ENCODE data around the gene CLCN1. TPM values are rescaled to one million over a fixed set of nuclear protein-coding genes. Genes with fewer than 3 reads are reported as not detected.

Gene CLCN1
- total and polyA plus RNA-seq, 10 donors: 0.06 to 0.54 (median 0.08) TPM; not detected in 3

GRCh38 chr7:143354965-143355364 lies 39.1 kb downstream of the CLCN1 start:
- 81 to 97% (median 90%) methylated on average over 8 of the region's 8 CpGs for WGBS, 5 donors
- H3K27me3 ChIP-seq (replicated peaks in 1 of 7): peaks cover 0 to 31% (median 0%) of the 10 kb centered on the region in 7 donors
- DNase-seq: no peak
- H3K4me3 ChIP-seq: no peak overlapping the region
- H3K9me3 ChIP-seq: no peaks in the 10 kb centered on the region
- H3K4me1 ChIP-seq: no peaks in the 10 kb centered on the region
- TF ChIP-seq POLR2AphosphoS5 (IDR thresholded peaks at IDR 0.05): no peak
- no peak for TF ChIP-seq CTCF (IDR thresholded peaks at IDR 0.05 in 8 of 11, conservative IDR thresholded peaks at IDR 0.05 in 3 of 11)
- TF ChIP-seq POLR2A (IDR thresholded peaks at IDR 0.05): no peak
- no peak overlapping the region for H3K27ac ChIP-seq
- intact Hi-C loops (cut with DNase I; ENCODE audit: low total_unique reads): no loop called here
- H3K36me3 ChIP-seq: no peaks in the 10 kb centered on the region

GRCh38 chr7:143355450-143356385 lies 39.8 kb downstream of the CLCN1 start:
- no peak for DNase-seq
- no peak overlapping the region for H3K4me3 ChIP-seq
- H3K4me1 ChIP-seq: no peaks in the 10 kb centered on the region
- H3K9me3 ChIP-seq: no peaks in the 10 kb centered on the region
- H3K27ac ChIP-seq: no peak overlapping the region
- no peaks in the 10 kb centered on the region for H3K36me3 ChIP-seq
- 88 to 94% (median 92%) methylated on average over 16 of the region's 16 CpGs for WGBS, 5 donors
- no peak for TF ChIP-seq POLR2AphosphoS5 (IDR thresholded peaks at IDR 0.05)
- no peak for TF ChIP-seq POLR2A (IDR thresholded peaks at IDR 0.05)
- TF ChIP-seq CTCF (IDR thresholded peaks at IDR 0.05 in 8 of 11, conservative IDR thresholded peaks at IDR 0.05 in 3 of 11): no peak
- peaks cover 0 to 39% (median 0%) of the 10 kb centered on the region in 7 donors for H3K27me3 ChIP-seq (replicated peaks in 1 of 7)
- intact Hi-C loops (cut with DNase I; ENCODE audit: low total_unique reads): no loop called here

- Histone ChIP-seq H3K4me1 (peaks cover 0 to 3% (median under 1%) of the 10 kb centered on the region in 6 donors), H3K4me3 (no peak overlapping the region), H3K9me3 (no peaks in the 10 kb centered on the region), H3K27me3 (replicated peaks in 1 of 7) (peaks cover 0 to 44% (median 4%) of the 10 kb centered on the region in 7 donors), H3K27ac (no peak overlapping the region), H3K36me3 (no peaks in the 10 kb centered on the region)
- 79 to 95% (median 94%) methylated on average over 13 of the region's 13 CpGs for WGBS, 5 donors
- TF ChIP-seq CTCF (IDR thresholded peaks at IDR 0.05 in 8 of 11, conservative IDR thresholded peaks at IDR 0.05 in 3 of 11): no peak
- TF ChIP-seq POLR2A (IDR thresholded peaks at IDR 0.05): no peak
- TF ChIP-seq POLR2AphosphoS5 (IDR thresholded peaks at IDR 0.05): no peak
- no peak for DNase-seq
- intact Hi-C loops (cut with DNase I; ENCODE audit: low total_unique reads): no loop called here
Observed at GRCh38 chr7:143356414-143357050, 40.6 kb downstream of the CLCN1 start.

- H3K4me1 ChIP-seq: peaks cover 0 to 19% (median 14%) of the 10 kb centered on the region in 6 donors
- TF ChIP-seq POLR2AphosphoS5 (IDR thresholded peaks at IDR 0.05) (no peak), CTCF (IDR thresholded peaks at IDR 0.05 in 8 of 11, conservative IDR thresholded peaks at IDR 0.05 in 3 of 11) (no peak), POLR2A (IDR thresholded peaks at IDR 0.05) (no peak)
- H3K27ac ChIP-seq: no peak overlapping the region
- 82 to 92% (median 86%) methylated on average over 12 of the region's 12 CpGs for WGBS, 5 donors
- peaks cover 0 to 65% (median 23%) of the 10 kb centered on the region in 7 donors for H3K27me3 ChIP-seq (replicated peaks in 1 of 7)
- H3K36me3 ChIP-seq: no peaks in the 10 kb centered on the region
- intact Hi-C loops (cut with DNase I; ENCODE audit: low total_unique reads): no loop called here
- no peak overlapping the region for H3K4me3 ChIP-seq
- no peaks in the 10 kb centered on the region for H3K9me3 ChIP-seq
- no peak for DNase-seq
Observed at GRCh38 chr7:143358626-143359025, 42.7 kb downstream of the CLCN1 start.
